Bronchial epithelial cell (primary cell): ENCODE data around the gene RGS11. TPM values are rescaled to one million over a fixed set of nuclear protein-coding genes. Genes with fewer than 3 reads are reported as not detected.
A peak's percentile ranks its signal among the peaks of the same experiment; 100 is the strongest.

Experiments
- DNase-seq: peaks from one replicate; pipeline ENCODE4 v3.0.0-alpha.2; 2010; ENCODE audit warnings: low read depth
- FAIRE-seq: peaks from 2 replicates; lab custom pipeline; 2011; peaks lifted over from hg19 to GRCh38; lab: Jason Lieb, UNC
- H3K27me3 ChIP-seq: 2 replicates; pipeline ENCODE4 v1.5.1; 2011; ENCODE audit warnings: low read length; ENCODE audit not compliant: control insufficient read depth, insufficient read depth
- H3K36me3 ChIP-seq: 2 replicates; pipeline ENCODE4 v1.5.1; 2011; ENCODE audit warnings: low read length; ENCODE audit not compliant: control insufficient read depth, insufficient read depth
- H3K4me3 ChIP-seq: 2 replicates; pipeline ENCODE4 v1.5.1; 2011; ENCODE audit warnings: mild to moderate bottlenecking, low read depth, low read length, control low read depth
- CTCF ChIP-seq: IDR thresholded peaks from 2 replicates; pipeline ENCODE4 v1.5.1; 2011; ENCODE audit warnings: mild to moderate bottlenecking, moderate library complexity, low read length, control low read depth, inconsistent platforms; ENCODE audit not compliant: insufficient read depth, severe bottlenecking
- total RNA-seq: library from RNA; depleted of rRNA; stranded (reverse); fragments of >200 nt; gene quantifications from 2 replicates; pipeline ENCODE4 v1.2.1, GENCODE V29; 2014

The RGS11 gene
- total RNA-seq, 1 donor from 2014 or later, result not detected

- Histone ChIP-seq H3K27me3 (no peaks in the 10 kb centered on the region), H3K36me3 (peaks cover 38% of the 10 kb centered on the region), H3K4me3 (no peak overlapping the region)
- FAIRE-seq (no peak), DNase-seq (no peak)
- TF ChIP-seq CTCF, result no peak
These were observed 13.8 kb upstream of the RGS11 start for GRCh38 chr16:289395-289997.

DNA sequence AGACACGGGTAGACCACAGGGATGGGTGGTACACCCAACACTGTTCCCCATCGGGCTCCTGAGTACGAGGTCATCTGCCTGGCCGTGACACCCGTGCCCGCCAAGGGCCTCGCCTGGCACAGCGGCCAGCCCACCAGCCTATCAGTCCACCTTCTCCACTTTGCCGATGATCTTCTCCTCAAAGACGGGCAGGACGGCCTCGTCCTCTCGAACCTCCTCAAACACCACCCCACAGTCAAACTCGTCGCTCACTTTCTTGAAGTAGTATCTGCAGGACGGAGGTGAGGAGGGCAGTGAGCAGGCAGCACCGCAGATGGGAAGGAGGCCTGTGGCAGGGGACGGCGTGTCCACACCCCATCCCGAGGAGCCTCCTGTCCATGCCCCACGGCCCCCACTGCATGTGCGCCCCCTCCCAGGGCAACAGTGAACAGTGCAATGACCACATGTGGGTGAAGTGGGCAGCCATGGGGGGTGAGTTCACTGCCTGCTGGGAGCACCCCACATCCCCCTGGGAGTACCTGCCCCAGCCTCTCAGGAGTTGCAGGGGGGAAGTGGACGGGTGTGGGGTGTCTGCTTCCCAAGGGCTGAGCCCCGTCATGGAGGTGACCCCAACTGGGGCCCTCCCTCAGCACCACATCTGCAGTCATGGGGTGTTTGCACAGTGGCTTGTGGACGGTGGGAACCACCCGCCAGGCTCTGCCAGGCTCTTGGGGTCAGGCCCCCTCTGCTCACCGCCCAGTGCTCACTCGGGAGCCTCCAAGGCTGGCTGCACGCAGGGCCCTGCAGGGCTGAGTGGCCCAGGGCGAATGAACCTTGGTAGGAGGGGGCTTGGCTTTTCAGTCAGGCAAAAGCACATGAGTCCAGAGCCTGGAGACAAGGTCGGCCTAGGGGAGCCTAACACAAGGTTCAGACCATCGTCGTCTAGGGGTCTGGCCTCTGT lies 12.5 kb upstream of the RGS11 start:
- H3K36me3 ChIP-seq, result peaks cover 37% of the 10 kb centered on the region
- FAIRE-seq (no peak), DNase-seq (no peak)
- H3K4me3 ChIP-seq, result no peak overlapping the region
- no peak for TF ChIP-seq CTCF
- no peaks in the 10 kb centered on the region for H3K27me3 ChIP-seq

- Histone ChIP-seq H3K36me3 (peaks cover 29% of the 10 kb centered on the region), H3K4me3 (no peak overlapping the region), H3K27me3 (no peaks in the 10 kb centered on the region)
- FAIRE-seq (no peak), DNase-seq (no peak)
- TF ChIP-seq CTCF, result no peak
These were observed 11.6 kb upstream of the RGS11 start for GRCh38 chr16:287298-287811.

GRCh38 chr16:286491-287297 lies 10.9 kb upstream of the RGS11 start:
- H3K4me3 ChIP-seq, result no peak overlapping the region
- peaks cover 2% of the 10 kb centered on the region for H3K27me3 ChIP-seq
- DNase-seq, result no peak
- TF ChIP-seq CTCF, result no peak
- peaks cover 25% of the 10 kb centered on the region for H3K36me3 ChIP-seq
- FAIRE-seq, result peak; percentile 90

DNA sequence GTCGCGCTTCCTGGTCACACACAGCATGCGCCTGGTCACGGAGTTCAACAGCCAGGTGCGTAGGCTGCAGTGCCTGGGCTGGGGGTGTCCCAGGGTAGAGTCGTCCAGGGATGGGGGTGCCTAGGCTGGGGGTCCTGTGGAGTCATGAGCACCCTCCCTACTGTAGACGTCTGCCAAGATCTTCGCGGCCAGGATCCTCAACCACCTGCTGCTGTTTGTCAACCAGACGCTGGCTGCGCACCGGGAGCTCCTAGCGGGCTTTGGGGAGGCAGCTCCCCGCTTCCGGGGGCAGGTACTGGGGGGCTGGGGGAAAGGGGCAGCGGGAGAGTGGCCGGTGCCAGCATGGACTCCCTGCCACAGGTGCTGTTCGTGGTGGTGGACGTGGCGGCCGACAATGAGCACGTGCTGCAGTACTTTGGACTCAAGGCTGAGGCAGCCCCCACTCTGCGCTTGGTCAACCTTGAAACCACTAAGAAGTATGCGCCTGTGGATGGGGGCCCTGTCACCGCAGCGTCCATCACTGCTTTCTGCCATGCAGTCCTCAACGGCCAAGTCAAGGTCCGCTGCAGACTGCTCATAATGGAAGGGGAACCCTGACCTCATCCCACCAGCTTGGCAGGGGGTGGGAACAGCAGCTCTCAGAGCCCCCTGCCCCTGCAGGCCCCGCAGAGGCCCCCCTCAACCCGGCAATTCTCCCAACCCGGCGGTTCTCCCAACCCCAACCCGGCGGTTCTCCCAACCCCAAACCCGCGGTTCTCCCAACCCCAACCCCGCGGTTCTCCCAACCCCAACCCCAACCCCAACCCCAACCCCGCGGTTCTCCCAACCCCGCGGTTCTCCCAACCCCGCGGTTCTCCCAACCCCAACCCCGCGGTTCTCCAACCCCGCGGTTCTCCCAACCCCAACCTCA lies 9.7 kb upstream of the RGS11 start:
- no peak for FAIRE-seq
- H3K4me3 ChIP-seq, result no peak overlapping the region
- no peak for DNase-seq
- H3K27me3 ChIP-seq, result peaks cover 10% of the 10 kb centered on the region
- H3K36me3 ChIP-seq, result peaks cover 18% of the 10 kb centered on the region
- no peak for TF ChIP-seq CTCF
